HG02759 (cell line): ENCODE data around the gene LIPH.
"Not testable (repeated sequence)": the region's sequence is repeated elsewhere in the genome, so short reads cannot be mapped to it uniquely, and the experiment has no call there.

Experiments
- ATAC-seq: cut with Tn5 transposase; IDR thresholded peaks from one replicate; pipeline ENCODE4 v1.9.1; 2021; ENCODE audit warnings: mild to moderate bottlenecking, moderate library complexity; ENCODE audit not compliant: unreplicated experiment

Gene LIPH

GRCh38 chr3:185552358-185552877 lies at the start of gene LIPH:
LIPH (minus strand) TSS chr3:185552588; CDS start chr3:185552471, 117 bp downstream.
- ATAC-seq = peak; percentile 83

- ATAC-seq = no peak
These were observed 43.1 kb upstream of the LIPH start for GRCh38 chr3:185595526-185595925.

GRCh38 chr3:185594073-185594472 lies 41.7 kb upstream of the LIPH start:
- no peak for ATAC-seq

- ATAC-seq = no peak
These were observed 34.3 kb upstream of the LIPH start for GRCh38 chr3:185586686-185587039.

- peak; percentile 98 for ATAC-seq
These were observed 33.7 kb upstream of the LIPH start, which contains the start of gene SENP2 for GRCh38 chr3:185585859-185586685. SENP2 (plus strand) TSS chr3:185586295; CDS start chr3:185586414, 119 bp downstream.

- no peak for ATAC-seq
These were observed 33.1 kb upstream of the LIPH start for GRCh38 chr3:185585518-185585858.

- no peak for ATAC-seq
These were observed 32.3 kb upstream of the LIPH start for GRCh38 chr3:185584686-185585085.

GRCh38 chr3:185583925-185584324 lies 31.5 kb upstream of the LIPH start:
- no peak for ATAC-seq

GRCh38 chr3:185582871-185583270 lies 30.5 kb upstream of the LIPH start:
- no peak for ATAC-seq

- no peak for ATAC-seq
These were observed 29.8 kb upstream of the LIPH start for GRCh38 chr3:185582236-185582635.

- ATAC-seq = peak; percentile 78
These were observed 22.9 kb upstream of the LIPH start for GRCh38 chr3:185575108-185575869.

- ATAC-seq = no peak
These were observed 19.8 kb upstream of the LIPH start for GRCh38 chr3:185572183-185572582.

GRCh38 chr3:185561958-185562357 lies 9.6 kb upstream of the LIPH start:
- no peak for ATAC-seq

- ATAC-seq = no peak
These were observed 9.1 kb upstream of the LIPH start for GRCh38 chr3:185561374-185561943.

- ATAC-seq = no peak
These were observed 8.3 kb upstream of the LIPH start for GRCh38 chr3:185560676-185561075.

GRCh38 chr3:185559706-185560090 lies 7.3 kb upstream of the LIPH start:
- no peak for ATAC-seq

- no peak for ATAC-seq
These were observed 6.0 kb upstream of the LIPH start for GRCh38 chr3:185558395-185558794.

GRCh38 chr3:185556640-185557039 lies 4.3 kb upstream of the LIPH start:
- ATAC-seq = not testable (repeated sequence)

GRCh38 chr3:185555860-185556347 lies 3.5 kb upstream of the LIPH start:
- ATAC-seq = no peak

- no peak for ATAC-seq
These were observed 2.7 kb upstream of the LIPH start for GRCh38 chr3:185555101-185555501.

GRCh38 chr3:185549651-185550111 lies 2.7 kb downstream of the LIPH start:
- no peak for ATAC-seq
